Stimulated activated CD8-positive, alpha-beta memory T cell treated with anti-CD3 and anti-CD28 coated beads, Interleukin-2, amount 100 ng/mL, for 48 hours (primary cell): ENCODE results near the gene KLHL24.
"Not testable (repeated sequence)": the region's sequence is repeated elsewhere in the genome, so short reads cannot be mapped to it uniquely, and the experiment has no call there.

Experiments
- DNase-seq, 2 donors: peaks; one replicate each; pipeline ENCODE4 v3.0.0-alpha.2; 2020; ENCODE audit warnings: low read depth in 2 of 2

Gene KLHL24

GRCh38 chr3:183635431-183636220 is at the start of gene KLHL24:
KLHL24 (plus strand) TSS chr3:183635623; CDS start chr3:183650357, 14,734 bp downstream.
- peak; percentile 83 to 89 for DNase-seq

GRCh38 chr3:183586477-183586876 is 48.9 kb upstream of the KLHL24 start:
- no peak for DNase-seq

- DNase-seq, result no peak
Measured at GRCh38 chr3:183587336-183587735, 48.1 kb upstream of the KLHL24 start.

GRCh38 chr3:183590442-183590841 is 45.0 kb upstream of the KLHL24 start:
- no peak for DNase-seq

GRCh38 chr3:183591881-183592521 is 43.4 kb upstream of the KLHL24 start:
- no peak for DNase-seq

GRCh38 chr3:183592821-183593220 is 42.6 kb upstream of the KLHL24 start:
- DNase-seq, result no peak

GRCh38 chr3:183594636-183595035 is 40.8 kb upstream of the KLHL24 start:
- no peak for DNase-seq

GRCh38 chr3:183597959-183598358 is 37.5 kb upstream of the KLHL24 start:
- no peak for DNase-seq

- not testable (repeated sequence) for DNase-seq
Measured at GRCh38 chr3:183611326-183611725, 24.1 kb upstream of the KLHL24 start.

GRCh38 chr3:183613366-183614285 is 21.8 kb upstream of the KLHL24 start:
- DNase-seq, result no peak

- no peak for DNase-seq
Measured at GRCh38 chr3:183618542-183618941, 16.9 kb upstream of the KLHL24 start.

- DNase-seq, result no peak
Measured at GRCh38 chr3:183619010-183619409, 16.4 kb upstream of the KLHL24 start.

GRCh38 chr3:183619624-183620251 is 15.7 kb upstream of the KLHL24 start:
- DNase-seq, result no peak

GRCh38 chr3:183620252-183620628 is 15.2 kb upstream of the KLHL24 start:
- DNase-seq, result no peak

- not testable (repeated sequence) for DNase-seq
Measured at GRCh38 chr3:183622473-183622872, 12.9 kb upstream of the KLHL24 start.

- DNase-seq, result no peak
Measured at GRCh38 chr3:183626877-183627594, 8.4 kb upstream of the KLHL24 start.

- DNase-seq, result no peak
Measured at GRCh38 chr3:183629546-183630301, 5.7 kb upstream of the KLHL24 start.

- DNase-seq, result no peak
Measured at GRCh38 chr3:183631715-183632114, 3.7 kb upstream of the KLHL24 start.

GRCh38 chr3:183632725-183633124 is 2.7 kb upstream of the KLHL24 start:
- DNase-seq, result not testable (repeated sequence)

GRCh38 chr3:183634707-183635106 is 716 bp upstream of the KLHL24 start:
- no peak for DNase-seq
